Lower lobe of right lung (tissue), 2 donors: ENCODE measurements around the gene SMAD6. TPM values are rescaled to one million over a fixed set of nuclear protein-coding genes. Genes with fewer than 3 reads are reported as not detected.
A peak's percentile ranks its signal among the peaks of the same experiment; 100 is the strongest.

Experiments used
- ATAC-seq, 2 donors: fragments of 200-7000 bp; cut with Tn5 transposase; one replicate each; pipeline ENCODE4 v1.9.1; 2020 to 2022; ENCODE audit warnings: mild to moderate bottlenecking in 2 of 2, moderate library complexity in 2 of 2
- DNase-seq: peaks from one replicate; pipeline ENCODE4 v3.0.0-alpha.2; 2020
- H3K27ac ChIP-seq: fragments of 200-600 bp; one replicate; pipeline ENCODE4 v1.8.0; 2022
- H3K27me3 ChIP-seq: fragments of 200-600 bp; one replicate; pipeline ENCODE4 v1.8.0; 2022; ENCODE audit warnings: low read depth
- H3K36me3 ChIP-seq: fragments of 200-600 bp; one replicate; pipeline ENCODE4 v1.8.0; 2022; ENCODE audit warnings: mild to moderate bottlenecking
- H3K4me1 ChIP-seq: fragments of 200-600 bp; one replicate; pipeline ENCODE4 v1.8.0; 2022
- H3K4me3 ChIP-seq: fragments of 200-600 bp; one replicate; pipeline ENCODE4 v1.8.0; 2022; ENCODE audit warnings: mild to moderate bottlenecking
- H3K9me3 ChIP-seq: fragments of 200-600 bp; one replicate; pipeline ENCODE4 v1.8.0; 2022
- CTCF ChIP-seq: fragments of 200-600 bp; IDR thresholded peaks from one replicate; pipeline ENCODE4 v1.8.0; 2022; ENCODE audit warnings: antibody characterized with exemption, mild to moderate bottlenecking
- intact Hi-C: fragments of 100-400 bp; cut with DNase I; formaldehyde crosslinking; loops from one replicate; pipeline ENCODE4 v1.11.0; 2022
- long read RNA-seq: library from polyadenylated mRNA; unstranded; transcript quantifications from one replicate; pipeline ENCODE4 v2.0.0, GENCODE V29; 2021
- total RNA-seq: library from RNA; stranded (reverse); fragmentation: NEBNext Ultra II Directional; extraction: Animal tissue kit (Norgen Biotek cat#: 25700); gene quantifications from one replicate; pipeline ENCODE4 v1.2.1, GENCODE V29; 2021
- donor health status: DM: no; HTN: yes; CAD: no; lungs with severe emphysema.

SMAD6 gene
- total RNA-seq, result 159 TPM
- long read RNA-seq, full-length matches to known transcripts, result 313 of 427 reads
- long read RNA-seq, partial matches to known transcripts, result 34 of 427 reads
- long read RNA-seq, other reads (novel, unspliced or antisense), result 80 of 427 reads

GRCh38 chr15:66702035-66702786, at the start of gene SMAD6:
Gene SMAD6 (plus strand): TSS chr15:66702236. CDS start chr15:66703259, 1,023 bp downstream.
- ATAC-seq (peak; percentile 82 to 84), DNase-seq (peak; percentile 97)
- Histone ChIP-seq H3K9me3 (no peaks in the 10 kb centered on the region), H3K36me3 (peaks cover 8% of the 10 kb centered on the region), H3K4me3 (peak within 1 kb of the TSS; percentile 83), H3K27ac (peak within 1 kb of the TSS; percentile 87), H3K4me1 (peaks cover 51% of the 10 kb centered on the region), H3K27me3 (no peaks in the 10 kb centered on the region)
- TF ChIP-seq CTCF, result no peak
- intact Hi-C loops, result no loop called here

- H3K27me3 ChIP-seq, result no peaks in the 10 kb centered on the region
- H3K36me3 ChIP-seq, result no peaks in the 10 kb centered on the region
- no peak for ATAC-seq
- intact Hi-C loops, result no loop called here
- H3K9me3 ChIP-seq, result no peaks in the 10 kb centered on the region
- no peak for TF ChIP-seq CTCF
- no peak overlapping the region for H3K4me3 ChIP-seq
- no peak overlapping the region for H3K27ac ChIP-seq
- DNase-seq, result no peak
- peaks cover 42% of the 10 kb centered on the region for H3K4me1 ChIP-seq
Observed at GRCh38 chr15:66652806-66653205, 49.2 kb upstream of the SMAD6 start.

DNA sequence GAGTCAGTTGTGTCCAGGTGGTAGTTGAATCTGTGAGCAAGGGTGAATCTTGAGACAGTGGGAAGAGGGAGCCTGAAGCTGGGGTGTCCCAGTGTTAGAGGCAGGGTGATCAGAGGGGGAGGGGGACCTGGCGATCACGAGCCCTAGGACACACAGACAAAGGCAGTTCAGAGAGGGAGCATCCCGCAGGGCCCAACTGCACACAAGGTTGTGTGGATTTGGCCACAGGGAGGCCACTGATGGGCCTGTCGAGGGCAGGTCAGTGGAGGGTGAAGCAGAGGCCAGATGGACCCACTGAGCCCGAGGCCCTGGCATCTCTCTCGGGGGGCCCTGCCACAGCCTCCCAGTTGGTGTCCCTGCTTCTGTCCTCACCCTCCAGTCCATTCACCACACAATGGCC, 48.6 kb upstream of the SMAD6 start:
- Histone ChIP-seq H3K27ac (no peak overlapping the region), H3K4me3 (no peak overlapping the region), H3K27me3 (no peaks in the 10 kb centered on the region), H3K4me1 (peaks cover 39% of the 10 kb centered on the region), H3K9me3 (no peaks in the 10 kb centered on the region), H3K36me3 (no peaks in the 10 kb centered on the region)
- intact Hi-C loops, result no loop called here
- ATAC-seq (no peak), DNase-seq (no peak)
- TF ChIP-seq CTCF, result no peak

GRCh38 chr15:66653852-66654251, 48.2 kb upstream of the SMAD6 start:
- DNase-seq, result no peak
- Histone ChIP-seq H3K4me3 (no peak overlapping the region), H3K36me3 (no peaks in the 10 kb centered on the region), H3K9me3 (no peaks in the 10 kb centered on the region), H3K27me3 (no peaks in the 10 kb centered on the region), H3K27ac (peak overlapping the region; percentile 76), H3K4me1 (peaks cover 36% of the 10 kb centered on the region)
- no peak for TF ChIP-seq CTCF
- intact Hi-C loops, result no loop called here
- no peak for ATAC-seq

DNA sequence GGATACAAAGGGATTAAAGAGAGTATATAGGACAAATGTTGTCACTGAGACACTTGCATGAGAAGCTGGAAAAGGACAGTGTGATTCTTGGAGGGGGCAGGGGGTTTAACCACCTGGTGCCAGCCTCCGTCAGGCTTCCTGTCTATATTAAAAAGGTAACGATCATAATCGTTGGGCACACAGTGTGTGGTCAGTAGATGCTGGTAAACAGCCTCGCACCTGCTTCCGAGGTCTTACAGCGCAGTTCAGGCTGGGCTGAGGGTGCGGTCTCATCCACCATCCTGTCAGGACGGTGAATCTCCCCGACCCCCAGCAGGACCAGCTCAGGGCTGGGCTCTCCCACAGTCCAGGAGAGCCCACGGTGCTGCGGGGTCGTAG, 47.7 kb upstream of the SMAD6 start:
- DNase-seq (no peak), ATAC-seq (no peak)
- intact Hi-C loops, result no loop called here
- peak overlapping the region; percentile 45 for H3K4me3 ChIP-seq
- H3K36me3 ChIP-seq, result no peaks in the 10 kb centered on the region
- no peak for TF ChIP-seq CTCF
- H3K4me1 ChIP-seq, result peaks cover 36% of the 10 kb centered on the region
- no peaks in the 10 kb centered on the region for H3K27me3 ChIP-seq
- H3K27ac ChIP-seq, result peak overlapping the region; percentile 76
- H3K9me3 ChIP-seq, result no peaks in the 10 kb centered on the region
